ENCODE results near the gene TEKT5.
"Not testable (repeated sequence)": the region's sequence is repeated elsewhere in the genome, so short reads cannot be mapped to it uniquely, and the experiment has no call there.

DNA sequence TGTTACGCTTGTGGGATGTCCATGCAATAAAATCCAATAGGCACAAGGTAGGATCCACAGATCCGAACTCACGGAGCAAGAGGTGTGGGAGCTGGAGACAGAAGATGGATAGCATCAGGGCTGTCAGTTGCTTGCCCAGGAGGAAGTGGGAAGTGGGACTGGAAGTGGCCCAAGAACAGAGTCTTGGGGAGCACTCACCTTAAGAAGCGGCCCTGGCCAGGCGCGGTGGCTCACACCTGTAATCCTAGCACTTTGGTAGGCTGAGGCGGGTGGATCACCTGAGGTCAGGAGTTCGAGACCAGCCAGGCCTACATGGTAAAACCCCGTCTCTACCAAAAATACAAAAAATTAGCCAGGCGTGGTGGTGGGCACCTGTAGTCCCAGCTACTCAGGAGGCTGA lies 46.5 kb upstream of the TEKT5 start:
- TF ChIP-seq POLR2A, CTCF, POLR2AphosphoS5, EP300 (IDR thresholded peaks at IDR 0.05): not testable (repeated sequence)

All from stomach (tissue), 4 donors.